A673 (cell line): ENCODE measurements around the gene ARAP3. TPM values are rescaled to one million over a fixed set of nuclear protein-coding genes. Genes with fewer than 3 reads are reported as not detected.

Experiments
- BruUV-seq: library from RNA; stranded (reverse); fragments of 400-500 nt; replicated peaks from 2 replicates; lab custom pipeline; 2021; lab: Mats Ljungman, UMichigan
- CTCF ChIA-PET: fragments of 300-600 bp; sonication (Branson Sonifier 250); formaldehyde crosslinking; loops from one replicate; lab custom pipeline; 2022; ENCODE audit warnings: antibody characterized with exemption; lab: Charles Lee
- POLR2A ChIA-PET: fragments of 300-600 bp; sonication (Branson Sonifier 250); formaldehyde crosslinking; loops from one replicate; lab custom pipeline; 2022; ENCODE audit warnings: antibody characterized with exemption; ENCODE audit not compliant: low non-redundant PET; lab: Charles Lee
- DNase-seq: peaks from one replicate; pipeline ENCODE4 v3.0.0-alpha.2; 2015; ENCODE audit warnings: low spot score
- H3K27ac ChIP-seq: fragments of 200-600 bp; sonication (generic); 2 replicates; pipeline ENCODE4 v1.5.1; 2016; ENCODE audit warnings: mixed run types, low read depth, mild to moderate bottlenecking, mixed read lengths, antibody characterized with exemption, low read length; ENCODE audit not compliant: poor library complexity, severe bottlenecking
- H3K27me3 ChIP-seq: fragments of 200-600 bp; sonication (generic); replicated peaks from 2 replicates; pipeline ENCODE4 v1.6.1; 2017; ENCODE audit warnings: mixed run types, low read depth, mild to moderate bottlenecking, mixed read lengths, antibody characterized with exemption, low read length; ENCODE audit not compliant: insufficient read depth, poor library complexity
- H3K36me3 ChIP-seq: fragments of 200-600 bp; sonication (generic); 2 replicates; pipeline ENCODE4 v1.6.1; 2016; ENCODE audit warnings: mixed run types, mild to moderate bottlenecking, mixed read lengths, antibody characterized with exemption, low read length; ENCODE audit not compliant: insufficient read depth, poor library complexity, severe bottlenecking
- H3K4me1 ChIP-seq: fragments of 200-600 bp; sonication (generic); 2 replicates; pipeline ENCODE4 v1.6.1; 2017; ENCODE audit warnings: mixed run types, mild to moderate bottlenecking, mixed read lengths, antibody characterized with exemption, low read length; ENCODE audit not compliant: insufficient read depth, poor library complexity, severe bottlenecking
- H3K4me3 ChIP-seq: fragments of 200-600 bp; sonication (generic); 2 replicates; pipeline ENCODE4 v1.5.1; 2016; ENCODE audit warnings: low read depth, mixed run types, mild to moderate bottlenecking, mixed read lengths, low read length; ENCODE audit not compliant: poor library complexity, severe bottlenecking
- H3K9me3 ChIP-seq: fragments of 200-600 bp; sonication (generic); 2 replicates; pipeline ENCODE4 v1.6.1; 2016; ENCODE audit warnings: mixed run types, low read depth, mild to moderate bottlenecking, mixed read lengths, antibody characterized with exemption, low read length; ENCODE audit not compliant: poor library complexity, severe bottlenecking
- EZH2 ChIP-seq: fragments of 200-600 bp; sonication (generic); IDR thresholded peaks from 2 replicates; pipeline ENCODE4 v1.6.1; 2017; ENCODE audit warnings: borderline replicate concordance, low read depth, mild to moderate bottlenecking, mixed read lengths, antibody characterized with exemption, low read length; ENCODE audit not compliant: poor library complexity, severe bottlenecking
- intact Hi-C: fragments of 100-400 bp; cut with micrococcal nuclease; formaldehyde crosslinking; loops from one replicate; pipeline ENCODE4 v1.10.0; 2022; ENCODE audit not compliant: unreplicated experiment
- total RNA-seq: library from RNA; stranded (reverse); gene quantifications from 2 replicates; pipeline ENCODE4 v1.2.3, GENCODE V29; 2021
- TF ChIP-seq, protein P1 (sequence below): fragments of 300-800, 200-600 bp; sonication (generic); conservative IDR thresholded peaks from 2 replicates; pipeline ENCODE4 v1.5.1; 2017; ENCODE audit warnings: low read depth, mild to moderate bottlenecking, antibody characterized with exemption, low read length, moderate library complexity, mixed read lengths

Gene ARAP3
- total RNA-seq, 1 experiment from 2014 or later: 4.1 TPM

DNA sequence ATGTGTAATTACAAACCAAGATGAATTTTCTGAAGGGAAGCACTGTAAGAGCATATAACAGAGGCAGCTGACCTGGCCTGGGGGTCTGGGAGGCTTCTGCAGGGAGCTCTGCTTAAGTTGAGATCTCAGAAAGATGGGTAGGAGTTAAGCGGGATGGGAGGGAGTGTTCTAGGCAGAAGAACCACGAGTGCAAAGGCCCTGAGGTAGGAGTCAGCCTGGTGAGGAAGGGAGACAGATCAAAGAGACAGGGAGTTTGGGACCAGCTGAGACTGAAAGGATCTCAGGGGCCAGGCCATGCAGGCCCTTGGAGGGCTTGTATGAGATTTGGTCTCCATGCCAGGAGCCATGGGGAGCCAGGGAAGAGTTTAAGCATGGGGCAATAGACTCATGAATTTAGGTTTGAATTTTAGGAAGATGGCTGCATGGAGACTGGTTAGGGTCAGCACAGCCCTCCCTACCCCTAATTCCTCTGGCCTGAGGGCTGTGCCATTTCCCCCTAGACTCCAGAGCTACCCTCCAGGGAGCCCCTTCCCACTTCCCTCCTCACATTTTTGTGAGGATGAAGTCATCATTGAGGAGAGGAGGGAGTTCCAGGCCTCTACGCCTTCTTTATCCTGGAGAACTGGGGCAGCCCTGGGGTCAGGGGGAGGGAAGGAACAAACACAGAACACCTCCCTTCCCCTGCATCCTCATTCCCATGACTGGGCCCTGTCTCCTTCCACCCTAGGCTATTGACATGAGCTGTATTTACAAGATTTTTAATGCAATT is 4.8 kb upstream of the ARAP3 start:
- TF ChIP-seq EZH2: no peak
- TF ChIP-seq, protein P1, sequence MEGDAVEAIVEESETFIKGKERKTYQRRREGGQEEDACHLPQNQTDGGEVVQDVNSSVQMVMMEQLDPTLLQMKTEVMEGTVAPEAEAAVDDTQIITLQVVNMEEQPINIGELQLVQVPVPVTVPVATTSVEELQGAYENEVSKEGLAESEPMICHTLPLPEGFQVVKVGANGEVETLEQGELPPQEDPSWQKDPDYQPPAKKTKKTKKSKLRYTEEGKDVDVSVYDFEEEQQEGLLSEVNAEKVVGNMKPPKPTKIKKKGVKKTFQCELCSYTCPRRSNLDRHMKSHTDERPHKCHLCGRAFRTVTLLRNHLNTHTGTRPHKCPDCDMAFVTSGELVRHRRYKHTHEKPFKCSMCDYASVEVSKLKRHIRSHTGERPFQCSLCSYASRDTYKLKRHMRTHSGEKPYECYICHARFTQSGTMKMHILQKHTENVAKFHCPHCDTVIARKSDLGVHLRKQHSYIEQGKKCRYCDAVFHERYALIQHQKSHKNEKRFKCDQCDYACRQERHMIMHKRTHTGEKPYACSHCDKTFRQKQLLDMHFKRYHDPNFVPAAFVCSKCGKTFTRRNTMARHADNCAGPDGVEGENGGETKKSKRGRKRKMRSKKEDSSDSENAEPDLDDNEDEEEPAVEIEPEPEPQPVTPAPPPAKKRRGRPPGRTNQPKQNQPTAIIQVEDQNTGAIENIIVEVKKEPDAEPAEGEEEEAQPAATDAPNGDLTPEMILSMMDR: no peak
- no peak overlapping the region for H3K4me3 ChIP-seq
- no peaks in the 10 kb centered on the region for H3K27me3 ChIP-seq
- H3K27ac ChIP-seq: no peak overlapping the region
- CTCF ChIA-PET: no interaction called here
- POLR2A ChIA-PET: no interaction called here
- H3K4me1 ChIP-seq: no peaks in the 10 kb centered on the region
- intact Hi-C loops: no loop called here
- no TSS peak for BruUV-seq
- H3K9me3 ChIP-seq: no peaks in the 10 kb centered on the region
- DNase-seq: no peak
- H3K36me3 ChIP-seq: no peaks in the 10 kb centered on the region

DNA sequence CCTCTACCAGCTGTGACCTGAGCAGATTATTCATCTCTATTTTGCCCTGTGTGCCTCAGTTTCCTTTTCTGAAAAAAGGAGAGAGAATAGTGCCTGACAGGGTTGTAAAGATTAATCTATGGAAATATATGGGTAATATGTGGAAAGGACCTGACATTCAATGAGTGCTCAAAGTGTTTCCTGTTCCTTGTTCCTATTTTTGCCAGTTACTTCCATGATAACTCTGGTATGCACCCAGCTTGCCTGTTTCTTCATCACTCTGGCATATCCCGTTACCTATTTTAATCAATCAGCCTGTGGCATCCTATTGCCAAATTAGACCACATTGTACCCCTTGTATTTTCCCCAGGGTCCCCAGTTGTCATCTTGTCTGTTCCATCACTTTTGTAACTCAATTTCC is 3.6 kb upstream of the ARAP3 start:
- peaks cover 8% of the 10 kb centered on the region for H3K4me1 ChIP-seq
- no peaks in the 10 kb centered on the region for H3K36me3 ChIP-seq
- H3K27me3 ChIP-seq: no peaks in the 10 kb centered on the region
- intact Hi-C loops: no loop called here
- no peak for DNase-seq
- BruUV-seq: no TSS peak
- no peak overlapping the region for H3K27ac ChIP-seq
- ChIA-PET CTCF (no interaction called here), POLR2A (no interaction called here)
- no peak overlapping the region for H3K4me3 ChIP-seq
- TF ChIP-seq, protein P1: no peak
- no peak for TF ChIP-seq EZH2
- no peaks in the 10 kb centered on the region for H3K9me3 ChIP-seq

DNA sequence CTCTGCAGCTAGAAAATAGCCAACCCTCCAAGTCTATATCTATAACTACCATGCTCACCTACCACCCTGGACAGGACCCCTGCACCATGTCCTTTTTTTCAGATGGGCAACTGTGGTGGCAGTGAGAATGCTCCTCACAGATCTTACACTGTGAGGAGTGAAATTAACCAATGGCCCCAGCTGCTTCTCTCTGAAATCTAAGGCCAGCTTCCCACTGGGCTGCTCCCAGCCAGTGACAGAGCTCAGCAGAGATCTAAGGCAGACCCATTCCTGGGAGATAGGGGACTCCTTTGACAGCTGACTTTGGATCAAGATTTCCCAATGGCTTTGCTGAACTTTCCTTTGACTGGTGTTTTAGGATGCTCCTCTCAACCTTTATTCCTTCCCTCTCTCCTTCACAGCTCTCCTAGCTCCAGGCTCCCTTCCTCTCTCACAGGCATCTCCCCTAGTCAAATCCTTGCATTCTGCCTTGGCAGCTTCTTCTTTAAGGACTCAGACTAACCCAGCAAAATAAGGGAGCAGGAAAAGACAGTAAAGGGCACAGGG is 1.6 kb upstream of the ARAP3 start:
- Histone ChIP-seq H3K36me3 (no peaks in the 10 kb centered on the region), H3K4me1 (peaks cover 9% of the 10 kb centered on the region), H3K27ac (no peak overlapping the region), H3K9me3 (no peaks in the 10 kb centered on the region), H3K27me3 (no peaks in the 10 kb centered on the region), H3K4me3 (no peak overlapping the region)
- ChIA-PET POLR2A (interaction anchor here (0.6 to 0.7 kb wide), 2 partner anchors 11 to 16 kb away, joined by 3 to 4 read pairs; no protein-coding TSS in a partner anchor), CTCF (interaction anchor here (0.6 to 0.9 kb wide), 2 partner anchors 40 to 192 kb away, joined by 3 read pairs; no protein-coding TSS in a partner anchor)
- intact Hi-C loops: no loop called here
- TF ChIP-seq, protein P1: no peak
- no peak for TF ChIP-seq EZH2
- no TSS peak for BruUV-seq
- DNase-seq: no peak
